Measurements from ENCODE around the gene AP2A1.

DNA sequence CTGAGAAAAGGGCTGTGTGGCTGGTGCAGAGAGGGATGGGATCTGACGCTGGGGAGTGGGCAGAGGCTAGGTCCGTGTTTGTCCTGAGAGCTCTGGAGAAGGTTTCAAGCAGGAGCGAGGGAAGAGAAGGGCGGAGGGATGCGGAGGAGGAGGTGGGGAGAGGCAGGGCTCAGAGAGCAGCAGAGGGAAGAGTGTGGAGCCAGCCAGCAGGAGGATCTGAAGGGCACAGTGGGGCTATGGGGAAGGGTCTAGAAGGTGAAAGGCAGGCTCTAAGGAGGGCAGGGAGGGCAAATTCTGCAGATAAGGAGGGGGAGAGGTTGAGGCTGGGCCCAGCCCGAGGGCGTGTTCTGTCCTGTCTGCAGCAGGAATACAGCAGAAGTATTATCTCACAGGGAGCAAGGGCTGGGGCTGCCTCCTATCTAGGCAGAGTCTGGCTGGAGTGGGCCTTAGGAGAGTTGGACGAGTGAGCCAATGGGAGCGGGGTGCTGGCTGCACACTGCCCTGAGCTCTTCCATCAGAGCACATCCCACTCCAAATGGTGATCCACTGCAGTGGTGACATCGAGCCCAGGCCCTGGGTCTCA lies 6.1 kb downstream of the AP2A1 start:
- TF ChIP-seq MYC (IDR thresholded peaks at IDR 0.05; ENCODE audit: low read depth, low read length), result no peak
- TF ChIP-seq, protein P1, sequence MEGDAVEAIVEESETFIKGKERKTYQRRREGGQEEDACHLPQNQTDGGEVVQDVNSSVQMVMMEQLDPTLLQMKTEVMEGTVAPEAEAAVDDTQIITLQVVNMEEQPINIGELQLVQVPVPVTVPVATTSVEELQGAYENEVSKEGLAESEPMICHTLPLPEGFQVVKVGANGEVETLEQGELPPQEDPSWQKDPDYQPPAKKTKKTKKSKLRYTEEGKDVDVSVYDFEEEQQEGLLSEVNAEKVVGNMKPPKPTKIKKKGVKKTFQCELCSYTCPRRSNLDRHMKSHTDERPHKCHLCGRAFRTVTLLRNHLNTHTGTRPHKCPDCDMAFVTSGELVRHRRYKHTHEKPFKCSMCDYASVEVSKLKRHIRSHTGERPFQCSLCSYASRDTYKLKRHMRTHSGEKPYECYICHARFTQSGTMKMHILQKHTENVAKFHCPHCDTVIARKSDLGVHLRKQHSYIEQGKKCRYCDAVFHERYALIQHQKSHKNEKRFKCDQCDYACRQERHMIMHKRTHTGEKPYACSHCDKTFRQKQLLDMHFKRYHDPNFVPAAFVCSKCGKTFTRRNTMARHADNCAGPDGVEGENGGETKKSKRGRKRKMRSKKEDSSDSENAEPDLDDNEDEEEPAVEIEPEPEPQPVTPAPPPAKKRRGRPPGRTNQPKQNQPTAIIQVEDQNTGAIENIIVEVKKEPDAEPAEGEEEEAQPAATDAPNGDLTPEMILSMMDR (IDR thresholded peaks at IDR 0.05; ENCODE audit: low read depth, low read length), result no peak
- TF ChIP-seq POLR2A (IDR thresholded peaks at IDR 0.05; ENCODE audit: extremely low read depth, insufficient read length), result no peak

All from NB4 (cell line).